SK-N-MC (cell line): ENCODE data around the gene CTSD.
"Not testable (repeated sequence)": the region's sequence is repeated elsewhere in the genome, so short reads cannot be mapped to it uniquely, and the experiment has no call there.

Experiments
- DNase-seq: peaks from one replicate; pipeline ENCODE4 v3.0.0-alpha.2; 2011; ENCODE audit warnings: low read depth, low spot score
- H3K27ac ChIP-seq: fragments of 200-600 bp; sonication (generic); 2 replicates; pipeline ENCODE4 v1.5.1; 2016; ENCODE audit warnings: mixed run types
- H3K36me3 ChIP-seq: fragments of 200-600 bp; sonication (generic); 2 replicates; pipeline ENCODE4 v1.6.1; 2017; ENCODE audit warnings: antibody characterized with exemption, low read length, mixed read lengths; ENCODE audit not compliant: insufficient read depth
- H3K4me3 ChIP-seq: fragments of 200-600 bp; sonication (generic); 2 replicates; pipeline ENCODE4 v1.5.1; 2016
- H3K9ac ChIP-seq: fragments of 200-600 bp; sonication (generic); 2 replicates; pipeline ENCODE4 v1.8.0; 2017; ENCODE audit warnings: mixed run types, mixed read lengths; ENCODE audit not compliant: insufficient read length
- H3K9me3 ChIP-seq: fragments of 200-600 bp; sonication (generic); 2 replicates; pipeline ENCODE4 v1.6.1; 2017; ENCODE audit warnings: low read depth, mild to moderate bottlenecking, antibody characterized with exemption, low read length, moderate library complexity, mixed read lengths
- EZH2 ChIP-seq: fragments of 200-600 bp; sonication (generic); IDR thresholded peaks from one replicate; pipeline ENCODE4 v1.6.1; 2017; ENCODE audit warnings: antibody characterized with exemption
- FOXP2 ChIP-seq: optimal IDR thresholded peaks from 2 replicates; pipeline ENCODE3; 2011; ENCODE audit warnings: mild to moderate bottlenecking, moderate library complexity; ENCODE audit not compliant: insufficient read depth; ENCODE audit errors: extremely low read length, control extremely low read depth
- POLR2AphosphoS5 ChIP-seq: IDR thresholded peaks from 2 replicates; pipeline ENCODE4 v1.6.1; 2012; ENCODE audit warnings: mild to moderate bottlenecking, low read depth, low read length, borderline replicate concordance

The CTSD gene

DNA sequence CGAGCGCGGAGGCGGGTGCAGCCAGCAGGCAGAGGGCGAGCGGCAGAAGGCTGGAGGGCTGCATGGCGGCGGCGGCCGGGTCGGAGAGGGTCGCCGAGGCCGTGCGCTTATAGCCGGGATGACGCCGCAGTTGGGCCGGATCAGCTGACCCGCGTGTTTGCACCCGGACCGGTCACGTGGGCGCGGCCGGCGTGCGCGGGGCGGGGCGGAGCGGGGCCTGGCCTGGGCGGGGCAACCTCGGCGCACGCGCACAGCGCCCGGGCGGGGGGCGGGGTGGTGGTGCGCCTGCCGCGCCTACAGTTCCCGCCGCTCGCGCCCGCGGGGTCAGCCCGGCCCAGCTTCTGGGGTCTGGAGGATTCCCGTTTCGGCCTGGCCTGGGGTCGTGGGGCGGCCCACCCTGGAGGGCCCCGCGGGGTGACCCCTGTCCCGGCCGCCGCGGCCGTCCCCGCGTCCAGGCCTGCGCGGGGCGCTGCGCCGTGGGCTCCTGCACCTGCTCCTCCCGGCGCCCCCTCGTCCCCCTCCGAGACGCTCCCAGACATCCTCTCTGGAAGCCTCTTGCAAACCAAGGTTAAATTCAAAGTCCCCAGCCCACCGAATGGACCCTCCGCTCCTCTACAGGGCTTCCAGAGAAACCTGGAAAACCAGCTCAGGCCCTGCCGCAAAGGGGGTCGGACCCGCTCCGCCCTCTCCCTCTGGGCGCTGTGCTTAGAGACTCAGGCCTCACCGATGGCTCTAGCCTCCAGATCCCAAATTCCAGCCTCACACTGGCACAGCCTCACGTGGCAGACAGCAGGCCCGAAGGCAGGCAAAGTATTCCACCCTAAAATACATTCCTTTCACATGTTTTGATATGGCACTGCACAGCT lies at the start of gene CTSD:
CTSD (minus strand) TSS at position 132 of the 866 bp plus-strand sequence; CDS start at position 64, 68 bp downstream.
- DNase-seq: no peak

DNA sequence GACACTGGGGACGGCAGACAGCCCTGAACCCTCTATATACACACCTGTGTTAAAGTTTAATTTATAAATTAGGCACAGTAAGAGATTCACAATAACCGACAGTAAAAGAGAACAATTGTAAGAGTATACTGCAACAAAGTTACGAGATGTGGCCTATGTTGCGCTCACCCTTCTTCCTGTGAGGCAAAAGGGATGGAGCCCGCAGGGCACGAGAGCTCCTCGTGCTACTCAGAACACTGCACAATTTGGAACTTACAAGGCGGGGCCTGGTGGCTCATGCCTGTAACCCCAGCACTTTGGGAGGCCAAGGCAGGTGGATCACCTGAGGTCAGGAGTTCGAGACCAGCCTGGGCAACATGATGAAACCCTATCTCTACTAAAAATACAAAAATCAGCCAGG lies 49.6 kb upstream of the CTSD start:
- H3K27ac ChIP-seq, H3K4me3 ChIP-seq, H3K9ac ChIP-seq, H3K36me3 ChIP-seq, H3K9me3 ChIP-seq, DNase-seq: not testable (repeated sequence)

More for the DNA sequence above, at the start of gene CTSD:
- Histone ChIP-seq H3K27ac (no peak within 1 kb of the TSS), H3K36me3 (no peaks in the 10 kb centered on the region), H3K9me3 (no peaks in the 10 kb centered on the region), H3K4me3 (peak within 1 kb of the TSS; percentile 89), H3K9ac (peak within 1 kb of the TSS; percentile 89)
- TF ChIP-seq EZH2 (no peak), FOXP2 (no peak), POLR2AphosphoS5 (peak; percentile 59; the same call in 1 of the 2 replicates)

DNA sequence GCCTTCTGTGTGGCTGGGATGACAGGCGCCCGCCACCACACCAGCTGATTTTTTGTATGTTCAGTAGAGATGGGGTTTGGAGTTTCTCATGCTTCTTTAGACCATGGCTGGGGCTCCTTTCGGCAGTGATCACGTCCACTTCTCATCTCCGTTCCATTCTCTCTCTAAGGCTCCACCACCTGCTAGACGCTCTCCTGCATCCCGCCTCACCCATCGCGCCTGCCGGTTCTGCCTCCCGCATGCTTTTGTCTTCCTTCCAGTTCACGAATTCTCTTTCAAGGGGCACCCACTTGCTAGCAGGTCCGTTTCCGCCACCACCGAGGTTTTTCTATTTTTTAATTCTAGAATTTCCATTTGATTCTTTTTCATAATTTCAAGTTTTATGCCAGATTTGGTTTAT lies 49.1 kb upstream of the CTSD start:
- no peak overlapping the region for H3K4me3 ChIP-seq
- no peaks in the 10 kb centered on the region for H3K9me3 ChIP-seq
- TF ChIP-seq POLR2AphosphoS5 (no peak), FOXP2 (no peak), EZH2 (no peak)
- no peak for DNase-seq
- H3K36me3 ChIP-seq: no peaks in the 10 kb centered on the region
- H3K9ac ChIP-seq: no peak overlapping the region
- H3K27ac ChIP-seq: no peak overlapping the region

DNA sequence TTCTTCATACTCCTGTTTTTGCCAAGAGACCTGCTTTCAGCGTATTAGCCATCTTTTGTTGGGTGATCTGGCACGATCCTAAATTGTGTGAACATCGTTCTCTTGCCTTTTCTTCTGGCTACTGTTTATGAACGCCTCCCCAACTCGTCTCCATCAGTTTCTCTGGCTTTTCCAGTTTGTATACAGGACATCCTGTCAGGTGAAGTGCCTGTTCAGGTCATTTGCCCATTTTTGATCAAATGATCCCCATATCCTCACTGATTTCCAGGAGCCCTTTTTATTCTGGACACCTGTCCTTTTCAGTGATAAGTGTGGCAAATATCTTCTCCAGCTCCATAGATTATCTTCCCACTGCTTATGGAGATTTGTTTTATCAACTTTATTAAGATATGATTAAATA lies 48.5 kb upstream of the CTSD start:
- no peak for DNase-seq
- no peak for TF ChIP-seq FOXP2
- no peak for TF ChIP-seq EZH2
- TF ChIP-seq POLR2AphosphoS5: no peak
- Histone ChIP-seq H3K36me3 (no peaks in the 10 kb centered on the region), H3K9ac (no peak overlapping the region), H3K4me3 (no peak overlapping the region), H3K9me3 (no peaks in the 10 kb centered on the region), H3K27ac (no peak overlapping the region)

DNA sequence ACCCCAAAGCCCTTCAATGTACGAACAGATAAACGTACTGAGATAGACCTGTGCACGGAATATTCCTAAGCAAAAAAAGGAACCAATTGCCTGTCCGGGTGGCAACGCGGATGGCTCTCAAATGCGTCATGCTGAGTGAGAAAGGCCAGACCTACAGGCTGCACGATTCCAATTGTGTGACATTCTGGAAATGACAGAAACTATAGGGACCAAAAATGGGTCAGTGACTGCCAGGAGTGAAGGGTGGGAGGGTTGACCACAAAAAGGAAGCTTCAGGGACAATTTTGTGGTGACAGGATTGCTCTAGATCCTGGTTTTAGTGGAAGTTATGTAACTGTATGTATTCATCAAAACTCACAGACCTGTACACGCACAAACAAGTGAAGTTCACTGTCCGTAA lies 47.0 kb upstream of the CTSD start:
- Histone ChIP-seq H3K9ac (no peak overlapping the region), H3K9me3 (no peaks in the 10 kb centered on the region), H3K4me3 (no peak overlapping the region), H3K36me3 (no peaks in the 10 kb centered on the region), H3K27ac (no peak overlapping the region)
- no peak for TF ChIP-seq EZH2
- TF ChIP-seq POLR2AphosphoS5: no peak
- no peak for TF ChIP-seq FOXP2
- DNase-seq: no peak

GRCh38 chr11:1807264-1807995 lies 43.7 kb upstream of the CTSD start:
- Histone ChIP-seq H3K27ac (no peak overlapping the region), H3K36me3 (no peaks in the 10 kb centered on the region), H3K9ac (no peak overlapping the region), H3K9me3 (no peaks in the 10 kb centered on the region), H3K4me3 (no peak overlapping the region)
- DNase-seq: no peak
- TF ChIP-seq POLR2AphosphoS5 (no peak), EZH2 (no peak), FOXP2 (no peak)

DNA sequence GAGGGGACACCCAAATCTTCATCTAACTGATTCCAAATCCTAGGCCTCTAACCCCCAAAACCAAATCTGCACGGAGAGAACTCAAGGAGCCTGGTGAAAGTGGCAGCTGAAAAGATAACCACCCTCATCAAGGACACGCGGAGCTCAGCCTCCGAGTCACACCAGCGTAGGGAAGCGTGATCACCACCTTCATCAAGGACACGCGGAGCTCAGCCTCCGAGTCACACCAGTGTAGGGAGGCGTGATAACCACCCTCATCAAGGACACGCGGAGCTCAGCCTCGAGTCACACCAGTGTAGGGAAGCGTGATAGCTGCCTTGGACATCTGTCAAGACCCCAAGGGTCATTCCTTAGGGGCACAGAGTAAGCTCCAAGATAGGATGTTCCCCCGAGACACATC lies 41.8 kb upstream of the CTSD start:
- no peak for DNase-seq
- Histone ChIP-seq H3K9ac (no peak overlapping the region), H3K27ac (no peak overlapping the region), H3K36me3 (no peaks in the 10 kb centered on the region), H3K4me3 (no peak overlapping the region), H3K9me3 (no peaks in the 10 kb centered on the region)
- TF ChIP-seq EZH2: no peak
- TF ChIP-seq FOXP2: no peak
- no peak for TF ChIP-seq POLR2AphosphoS5

DNA sequence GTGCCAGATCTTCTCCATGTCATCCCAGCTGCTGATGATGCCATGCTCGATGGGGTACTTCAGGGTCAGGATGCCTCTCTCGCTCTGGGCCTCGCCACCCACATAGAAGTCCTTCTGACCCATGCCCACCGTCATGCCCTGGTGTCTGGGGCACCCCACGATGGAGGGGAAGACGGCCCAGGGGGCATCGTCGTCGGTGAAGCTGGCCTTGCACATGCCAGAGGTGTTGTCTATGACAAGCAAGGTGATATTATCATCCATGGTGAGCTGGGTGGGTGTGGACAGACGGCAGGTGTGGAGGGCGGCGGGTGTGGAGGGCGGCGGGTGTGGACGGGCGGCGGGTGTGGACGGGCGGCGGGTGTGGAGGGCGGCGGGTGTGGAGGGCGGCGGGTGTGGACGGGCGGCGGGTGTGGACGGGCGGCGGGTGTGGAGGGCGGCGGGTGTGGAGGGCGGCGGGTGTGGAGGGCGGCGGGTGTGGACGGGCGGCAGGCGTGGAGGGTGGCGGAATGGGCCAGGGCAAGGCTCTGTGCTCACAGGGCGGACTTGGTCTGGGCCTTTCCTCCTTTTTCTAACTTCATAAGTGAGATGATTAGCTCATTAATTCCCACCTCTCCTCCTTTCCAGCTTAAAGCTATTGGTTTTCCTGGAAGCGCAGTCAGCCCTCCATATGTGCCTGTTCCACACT lies 40.2 kb upstream of the CTSD start:
- H3K9me3 ChIP-seq, H3K36me3 ChIP-seq, H3K4me3 ChIP-seq, H3K27ac ChIP-seq, H3K9ac ChIP-seq, DNase-seq: not testable (repeated sequence)

DNA sequence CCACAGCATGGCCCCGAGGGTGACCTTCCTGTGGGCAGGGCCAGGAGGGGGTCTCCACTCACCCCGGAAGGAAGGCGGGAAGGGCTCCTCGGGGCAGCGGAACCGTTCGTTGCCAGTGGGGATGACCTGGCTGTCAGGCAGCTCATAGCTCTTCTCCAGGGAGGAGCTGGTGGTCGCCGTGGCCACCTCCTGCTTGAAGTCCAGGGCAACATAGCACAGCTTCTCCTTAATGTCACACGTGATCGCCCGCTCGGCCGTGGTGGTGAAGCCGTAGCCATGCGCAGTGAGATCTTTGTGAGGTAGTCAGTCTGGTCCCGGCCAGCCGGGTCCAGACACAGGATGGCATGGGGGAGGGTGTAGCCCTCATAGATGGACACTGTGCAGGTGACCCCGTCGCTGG lies 39.5 kb upstream of the CTSD start:
- DNase-seq: no peak
- Histone ChIP-seq H3K36me3 (no peaks in the 10 kb centered on the region), H3K9me3 (no peaks in the 10 kb centered on the region), H3K9ac (no peak overlapping the region), H3K4me3 (no peak overlapping the region), H3K27ac (no peak overlapping the region)
- TF ChIP-seq FOXP2: no peak
- TF ChIP-seq EZH2: no peak
- no peak for TF ChIP-seq POLR2AphosphoS5
